ENCODE measurements around the gene KAT14.
"Not testable (repeated sequence)": the region's sequence is repeated elsewhere in the genome, so short reads cannot be mapped to it uniquely, and the experiment has no call there.

Gene KAT14

DNA sequence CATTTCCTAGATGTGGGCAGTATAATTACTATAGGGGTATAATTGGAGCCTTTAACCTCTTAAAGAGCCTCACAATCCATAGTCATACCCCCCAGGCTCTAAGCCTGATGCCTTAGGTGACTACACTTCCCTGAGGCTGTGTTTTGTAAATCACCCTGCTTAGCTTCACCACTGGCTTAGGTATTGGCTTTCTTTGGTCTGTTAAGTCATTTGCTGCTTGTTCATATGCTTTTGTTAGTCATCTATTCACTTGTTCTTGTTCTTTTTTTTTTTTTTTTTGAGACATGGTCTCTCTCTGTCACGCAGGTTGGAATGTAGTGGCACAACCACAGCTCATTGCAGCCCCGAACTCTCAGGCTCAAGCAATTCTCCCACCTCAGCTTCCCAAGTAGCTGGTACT is 26.7 kb downstream of the KAT14 start:
- no peak for DNase-seq (ENCODE audit: low read depth)

DNA sequence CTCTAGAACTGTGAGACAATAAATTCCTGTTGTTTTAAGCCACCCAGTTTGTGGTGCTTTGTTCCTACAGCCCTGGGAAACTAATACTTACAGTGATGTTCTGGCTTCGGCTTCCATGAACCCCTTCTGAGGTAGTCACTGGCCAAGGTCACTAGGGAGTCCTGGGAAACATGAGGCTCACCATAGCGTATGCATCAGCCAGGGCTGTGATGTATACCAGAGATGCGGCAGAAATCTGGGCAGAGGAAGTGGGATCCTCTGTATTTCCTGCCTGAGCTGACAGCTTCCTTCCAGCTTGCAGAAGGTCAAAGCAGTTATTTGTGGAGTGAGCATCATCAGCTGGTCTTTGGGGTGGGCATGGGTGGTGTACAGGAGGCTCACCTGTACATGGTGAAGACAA is 27.9 kb downstream of the KAT14 start:
- DNase-seq (ENCODE audit: low read depth): no peak

DNA sequence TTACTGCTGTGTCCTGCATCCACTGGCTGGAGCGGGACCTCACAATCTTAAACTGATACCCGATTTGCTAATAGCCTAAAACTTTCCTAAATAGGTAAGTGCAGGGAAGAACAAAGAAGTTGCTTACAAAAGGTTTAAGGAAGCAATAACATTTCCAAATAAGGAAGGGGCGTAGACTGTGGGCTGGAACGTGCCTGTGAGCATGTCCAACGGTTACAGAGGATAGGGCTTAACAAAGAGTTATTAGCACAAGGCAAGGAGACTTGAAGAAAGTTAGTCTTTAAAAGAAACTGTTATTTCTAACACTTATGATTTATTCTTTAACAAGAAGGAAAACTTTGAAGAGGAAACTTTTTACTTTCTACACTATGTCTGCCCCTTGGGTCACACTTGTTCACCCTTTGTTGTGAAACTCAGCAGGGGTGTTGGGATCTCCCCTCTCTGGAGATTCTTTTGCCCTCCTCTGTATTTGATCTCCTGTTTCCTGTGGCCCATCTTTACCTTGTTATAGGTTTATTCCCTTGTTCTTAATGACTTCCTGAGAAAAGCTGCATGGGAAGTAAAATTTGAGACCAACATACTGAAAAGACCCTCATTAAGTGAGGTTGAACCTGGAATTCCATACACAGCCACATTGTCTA is 28.7 kb downstream of the KAT14 start:
- no peak for DNase-seq (ENCODE audit: low read depth)

DNA sequence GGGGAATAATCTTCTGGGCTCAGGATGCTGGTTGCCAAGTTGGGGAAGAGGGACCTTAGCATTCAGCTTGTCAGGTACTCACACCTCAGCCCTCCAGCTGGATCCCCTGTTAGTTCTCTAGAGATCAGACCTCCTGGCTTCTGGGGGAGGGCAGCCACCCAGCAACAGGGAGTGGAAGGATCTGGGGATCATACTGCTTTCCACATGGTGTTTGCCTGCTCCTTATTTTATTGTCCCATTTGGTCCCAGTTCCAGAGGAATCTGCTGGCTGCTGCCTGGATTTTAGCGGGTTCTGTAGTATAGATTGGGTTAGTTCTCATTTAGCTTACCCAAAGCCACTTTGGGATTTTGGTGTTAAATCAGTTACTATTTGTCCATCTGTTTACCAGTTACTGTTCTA is 29.3 kb downstream of the KAT14 start:
- DNase-seq (ENCODE audit: low read depth): no peak

DNA sequence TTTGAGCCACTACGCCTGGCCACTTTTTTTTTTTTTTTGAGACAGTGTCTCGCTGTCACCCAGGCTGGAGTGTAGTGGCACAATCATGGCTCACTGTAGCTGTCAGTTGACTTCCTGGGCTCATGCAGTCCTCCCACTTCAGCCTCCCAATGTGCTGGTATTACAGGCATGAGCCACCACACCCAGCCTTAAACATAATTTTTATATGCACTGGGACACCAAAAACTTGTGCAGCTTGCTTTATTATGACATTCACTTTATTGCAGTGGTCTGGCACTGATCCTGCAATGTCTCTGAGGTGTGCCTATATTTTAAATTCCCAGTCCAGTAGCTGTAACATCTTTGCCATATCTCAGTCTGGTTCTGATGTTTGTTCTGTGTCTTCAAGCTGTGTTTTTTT is 34.7 kb downstream of the KAT14 start:
- no peak for DNase-seq (ENCODE audit: low read depth)

DNA sequence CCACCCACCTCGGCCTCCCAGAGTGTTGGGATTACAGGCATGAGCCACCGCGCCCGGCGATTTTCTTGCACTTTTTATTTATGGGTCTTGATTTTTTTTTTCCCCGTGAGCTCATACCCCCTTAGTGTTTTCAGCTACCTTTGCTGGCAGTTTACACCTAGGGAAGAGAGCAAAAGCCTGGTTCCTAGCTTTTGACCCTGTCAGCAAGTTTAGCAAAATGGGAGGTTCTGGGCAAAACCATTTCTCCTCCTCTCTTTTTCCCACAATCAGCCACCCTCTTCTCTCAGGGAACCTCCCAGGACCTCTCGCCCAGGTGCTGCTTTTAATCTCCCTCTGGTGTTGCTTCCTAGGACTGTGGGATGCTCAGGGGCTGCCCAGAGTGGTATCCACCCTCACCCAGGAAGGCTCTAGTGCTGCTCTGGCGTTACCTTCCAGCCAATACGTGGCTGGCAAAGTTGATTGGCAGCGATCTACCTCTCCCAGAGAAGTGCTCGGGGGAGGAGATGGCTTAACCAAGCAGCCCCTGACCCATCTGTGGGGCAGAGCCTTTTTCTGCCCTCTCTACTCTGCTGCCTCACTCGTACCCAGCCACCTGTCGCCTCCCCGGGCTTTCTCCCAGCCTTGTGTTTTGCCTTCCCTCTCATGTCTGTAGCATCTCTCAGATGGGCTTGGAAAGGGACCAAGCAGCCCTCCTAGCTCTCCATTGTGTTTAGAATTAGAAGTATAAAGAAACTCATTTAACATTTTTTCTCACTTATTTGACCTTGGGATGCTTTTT is 37.4 kb downstream of the KAT14 start:
- no peak for DNase-seq (ENCODE audit: low read depth)

DNA sequence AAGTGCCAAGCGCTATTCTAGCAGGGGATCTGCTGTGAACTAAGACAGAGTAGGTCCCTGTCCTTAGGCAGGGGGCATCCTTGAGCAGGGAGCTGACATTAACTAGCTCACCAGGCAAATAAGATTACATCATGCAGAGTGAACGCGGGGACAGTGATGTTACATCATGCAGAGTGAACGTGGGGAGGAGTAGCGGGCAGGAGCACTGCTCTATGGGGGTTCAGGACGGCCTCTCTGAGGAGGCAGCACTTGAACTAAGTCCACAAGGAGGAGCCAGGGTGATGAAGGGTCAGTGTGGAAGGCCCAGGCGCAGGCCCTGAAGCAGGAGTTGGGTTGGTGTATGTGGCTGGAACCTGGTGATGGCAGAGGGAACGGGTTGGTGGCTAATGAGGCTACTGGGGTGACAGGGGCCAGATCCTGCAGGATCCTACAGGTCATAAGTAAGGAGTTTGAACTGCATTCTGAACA is 38.7 kb downstream of the KAT14 start:
- DNase-seq (ENCODE audit: low read depth): no peak

DNA sequence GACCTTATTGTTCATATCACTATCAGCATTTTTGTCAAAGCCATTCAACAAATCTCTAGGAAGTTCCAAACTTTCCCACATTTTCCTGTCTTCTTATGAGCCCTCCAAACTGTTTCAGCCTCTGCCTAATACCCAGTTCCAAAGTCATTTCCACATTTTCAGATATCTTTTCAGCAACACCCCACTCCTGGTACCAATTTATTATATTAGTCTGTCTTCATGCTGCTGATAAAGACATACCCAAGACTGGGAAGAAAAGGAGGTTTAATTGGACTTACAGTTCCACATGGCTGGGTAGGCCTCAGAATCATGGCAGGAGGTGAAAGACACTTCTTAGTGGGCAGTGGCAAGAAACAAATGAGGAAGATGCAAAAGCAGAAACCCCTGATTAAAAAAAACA is 42.7 kb downstream of the KAT14 start:
- not testable (repeated sequence) for DNase-seq (ENCODE audit: low read depth)

DNA sequence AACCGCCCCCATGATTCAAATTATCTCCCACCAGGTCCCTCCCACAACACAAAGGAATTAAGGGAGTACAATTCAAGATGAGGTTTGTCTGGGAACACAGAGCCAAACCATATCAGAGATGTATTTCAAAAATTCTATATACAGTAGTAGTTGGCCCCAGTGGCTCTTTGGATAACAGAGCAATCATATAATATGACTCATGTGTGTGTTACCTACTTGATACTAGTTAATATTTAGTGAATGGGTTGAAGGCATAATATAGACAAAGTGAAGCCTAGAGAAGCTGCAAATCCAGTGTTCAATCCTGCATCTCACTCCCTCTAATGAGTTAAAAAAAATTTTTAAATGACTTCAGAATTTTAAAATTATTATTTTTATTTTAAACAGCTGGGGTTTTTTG is 43.2 kb downstream of the KAT14 start:
- DNase-seq (ENCODE audit: low read depth): no peak

DNA sequence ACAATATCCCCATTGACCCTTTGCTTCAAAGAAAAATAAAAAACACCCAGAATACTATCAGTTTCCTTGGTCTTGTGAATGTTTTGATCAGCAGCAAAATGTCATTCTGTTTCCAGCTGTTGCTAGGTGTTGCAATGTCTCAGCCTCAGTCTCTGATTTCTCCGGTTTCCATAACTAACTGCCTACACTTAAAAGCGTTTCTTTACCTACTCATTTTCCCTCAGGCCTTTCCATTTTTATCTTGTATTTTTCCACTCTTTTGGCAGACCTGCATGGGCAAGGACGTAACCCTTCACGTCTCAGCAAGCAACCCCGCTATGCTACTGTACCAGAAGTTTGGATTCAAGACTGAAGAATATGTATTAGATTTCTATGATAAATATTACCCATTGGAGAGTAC is 49.4 kb downstream of the KAT14 start:
- DNase-seq (ENCODE audit: low read depth): no peak

DNA sequence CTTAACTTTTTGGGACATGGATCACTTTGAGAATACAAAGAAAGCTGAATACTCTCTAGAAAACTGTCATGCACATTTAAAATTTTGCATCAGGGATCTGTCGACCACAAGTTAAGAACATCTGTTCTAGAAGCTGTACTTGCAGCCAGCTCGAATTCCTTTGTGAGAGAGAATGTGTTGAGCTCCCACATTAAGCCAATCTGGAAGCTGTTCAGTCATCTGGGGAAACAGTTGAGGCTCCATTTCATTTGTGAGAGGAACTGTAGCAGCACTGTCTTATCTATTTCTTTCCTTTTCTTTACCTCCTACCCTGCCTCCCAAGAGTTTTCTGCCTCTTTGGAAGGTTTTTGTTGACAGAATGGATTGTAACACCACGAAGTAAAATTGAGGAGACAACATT is 50.8 kb downstream of the KAT14 start:
- no peak for DNase-seq (ENCODE audit: low read depth)

DNA sequence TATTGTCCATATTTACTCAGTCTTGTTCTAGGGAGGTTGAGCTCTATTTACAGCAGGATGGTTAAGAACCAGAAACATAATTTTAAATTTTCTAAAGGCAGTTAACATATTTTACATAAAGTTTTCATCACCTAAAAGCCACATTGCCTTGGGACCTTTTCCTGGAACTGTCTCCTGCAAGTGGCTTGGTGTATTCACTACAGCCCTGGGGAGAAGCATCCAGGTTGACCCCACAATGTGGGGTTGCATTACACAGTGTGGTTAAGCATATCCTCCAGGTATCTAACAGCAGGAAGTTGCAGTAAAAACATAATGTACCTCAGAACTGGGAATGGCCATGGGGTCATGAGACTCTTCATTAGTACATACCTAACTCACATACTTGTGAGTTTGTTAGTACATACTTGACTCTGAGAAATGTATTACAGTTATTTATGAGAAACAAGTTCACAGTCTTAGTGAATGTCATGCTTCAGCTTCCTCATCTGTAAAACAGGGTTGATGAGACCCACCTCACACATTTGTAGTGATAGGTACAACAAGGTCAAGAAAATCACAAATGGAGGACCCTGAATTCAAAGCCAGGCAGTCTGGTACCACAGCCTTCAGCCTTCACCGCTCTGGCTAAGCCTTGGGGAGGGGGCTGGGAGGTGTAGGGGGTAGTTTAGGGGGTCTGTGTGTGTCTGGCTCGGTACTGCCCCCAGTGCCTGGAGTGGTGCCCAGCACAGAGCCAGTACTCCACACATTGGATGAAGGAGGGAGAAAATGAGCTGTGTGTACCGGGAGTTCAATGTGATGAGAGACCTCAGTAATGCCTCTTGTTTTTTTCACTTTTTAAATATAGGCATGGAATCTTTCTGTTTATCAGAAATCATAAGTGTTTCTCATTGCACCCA is 52.9 kb downstream of the KAT14 start:
- DNase-seq (ENCODE audit: low read depth): no peak

DNA sequence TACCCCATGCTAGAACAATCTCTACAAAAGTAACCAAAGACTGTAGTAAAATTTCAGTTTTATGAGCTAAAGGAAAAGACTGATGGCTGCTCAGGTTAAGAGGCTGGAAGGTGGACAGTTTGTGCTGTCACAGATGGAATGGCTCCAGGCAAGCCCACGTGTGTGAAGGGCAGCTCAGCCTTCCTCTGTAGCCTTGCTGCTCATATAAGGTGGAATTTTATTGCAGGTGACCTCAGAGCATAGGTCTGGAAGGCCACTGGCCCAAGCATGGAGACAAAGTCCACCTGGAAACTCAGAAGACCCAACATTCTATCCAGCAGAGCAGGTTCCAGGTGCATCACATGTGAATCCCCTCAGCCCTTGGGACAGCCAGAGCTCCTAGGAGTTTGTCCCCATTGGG is 53.6 kb downstream of the KAT14 start:
- DNase-seq (ENCODE audit: low read depth): no peak

DNA sequence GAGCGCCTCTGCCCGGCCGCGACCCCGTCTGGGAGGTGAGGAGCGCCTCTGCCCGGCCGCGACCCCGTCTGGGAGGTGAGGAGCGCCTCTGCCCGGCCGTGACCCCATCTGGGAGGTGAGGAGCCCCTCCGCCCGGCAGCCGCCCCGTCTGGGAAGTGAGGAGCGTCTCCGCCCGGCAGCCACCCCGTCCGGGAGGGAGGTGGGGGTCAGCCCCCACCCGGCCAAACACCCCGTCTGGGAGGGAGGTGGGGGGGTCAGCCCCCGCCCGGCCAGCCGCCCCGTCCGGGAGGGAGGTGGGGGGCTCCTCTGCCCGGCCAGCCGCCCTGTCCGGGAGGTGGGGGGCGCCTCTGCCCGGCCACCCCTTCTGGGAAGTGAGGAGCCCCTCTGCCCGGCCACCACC is 56.8 kb downstream of the KAT14 start:
- not testable (repeated sequence) for DNase-seq (ENCODE audit: low read depth)

DNA sequence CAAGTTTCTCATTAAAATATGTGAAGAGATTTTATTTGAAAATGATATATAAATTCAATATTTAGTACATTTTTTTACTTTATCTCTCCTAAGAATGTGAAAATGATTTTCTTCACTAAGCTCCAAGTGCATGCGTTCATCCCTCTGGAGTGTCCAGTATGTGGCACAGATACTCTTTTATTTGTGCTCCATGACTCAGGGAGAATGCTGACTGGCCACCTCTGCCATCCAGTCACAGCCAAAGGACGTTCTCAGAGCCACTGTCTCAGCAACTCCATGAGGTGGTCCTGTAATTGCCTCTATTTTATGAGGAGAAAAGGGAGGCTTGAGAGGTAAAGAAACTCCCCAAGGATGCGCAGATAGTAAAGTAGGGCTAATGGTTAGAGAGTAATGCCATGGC is 58.3 kb downstream of the KAT14 start:
- DNase-seq (ENCODE audit: low read depth): no peak

DNA sequence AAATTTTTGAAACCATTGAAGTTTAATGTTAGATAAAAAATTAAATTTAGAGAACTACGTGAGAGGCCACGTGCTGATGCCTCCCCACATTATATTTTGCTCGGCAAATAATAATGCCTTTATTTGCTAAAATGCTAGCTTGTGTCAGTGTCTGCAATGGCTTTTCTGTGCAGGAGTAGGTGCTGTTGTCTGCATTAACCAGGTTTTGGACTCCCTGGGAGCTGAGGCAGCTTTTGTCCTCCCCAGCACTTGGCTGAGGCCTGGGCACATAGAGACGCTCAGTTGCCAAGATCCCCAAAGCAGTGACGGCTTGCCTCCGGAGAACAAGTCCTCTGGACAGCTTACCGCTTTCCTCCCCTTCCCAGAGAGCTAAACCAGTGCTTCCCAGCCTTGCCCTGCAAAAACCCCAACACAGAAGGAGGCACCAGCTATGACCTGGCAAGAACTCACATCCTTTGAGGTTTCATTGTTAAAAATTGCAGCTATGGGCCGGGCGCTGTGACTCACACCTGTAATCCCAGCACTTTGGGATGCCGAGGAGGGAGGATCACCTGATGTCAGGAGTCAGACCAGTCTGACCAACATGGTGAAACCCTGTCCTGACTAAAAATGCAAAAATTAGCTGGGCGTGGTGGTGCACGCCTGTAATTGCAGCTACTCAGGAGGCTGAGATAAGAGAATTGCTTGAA is 59.9 kb downstream of the KAT14 start:
- DNase-seq (ENCODE audit: low read depth): no peak

DNA sequence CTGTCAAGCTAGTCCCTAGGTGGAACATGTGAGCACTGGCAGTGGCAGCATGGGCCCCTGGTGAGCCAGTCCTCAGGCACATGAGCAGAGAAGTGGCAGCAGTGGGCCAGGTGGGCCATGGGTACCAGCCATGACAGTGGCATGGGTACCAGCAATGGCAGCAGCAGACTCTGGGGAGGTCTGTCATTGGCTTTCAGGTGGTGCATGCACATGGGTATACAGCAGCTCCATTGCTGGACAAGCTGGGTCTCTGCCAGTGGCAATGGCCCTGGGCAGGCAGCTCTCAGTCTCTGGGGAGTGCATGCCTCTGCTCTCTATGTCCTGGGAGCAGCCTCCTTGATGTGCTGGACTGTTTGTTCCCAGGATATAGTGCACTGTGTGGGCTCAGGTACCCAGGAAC is 65.3 kb downstream of the KAT14 start:
- no peak for DNase-seq (ENCODE audit: low read depth)

DNA sequence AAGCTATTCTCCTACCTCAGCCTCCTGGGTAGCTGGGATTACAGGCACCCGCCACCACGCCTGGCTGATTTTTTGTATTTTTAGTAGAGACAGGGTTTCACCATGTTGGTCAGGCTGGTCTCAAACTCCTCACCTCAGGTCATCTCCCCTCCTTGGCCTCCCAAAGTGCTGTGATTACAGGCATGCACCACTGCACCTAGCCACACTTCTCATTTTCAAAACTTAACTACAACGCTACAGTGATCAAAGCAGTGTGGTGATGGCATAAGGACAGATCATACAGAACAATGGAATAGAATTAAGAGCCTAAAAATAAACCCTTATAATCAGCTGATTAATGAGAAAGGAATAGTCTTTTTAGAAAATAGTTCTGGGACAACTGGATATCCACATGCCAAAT is 66.0 kb downstream of the KAT14 start:
- not testable (repeated sequence) for DNase-seq (ENCODE audit: low read depth)

DNA sequence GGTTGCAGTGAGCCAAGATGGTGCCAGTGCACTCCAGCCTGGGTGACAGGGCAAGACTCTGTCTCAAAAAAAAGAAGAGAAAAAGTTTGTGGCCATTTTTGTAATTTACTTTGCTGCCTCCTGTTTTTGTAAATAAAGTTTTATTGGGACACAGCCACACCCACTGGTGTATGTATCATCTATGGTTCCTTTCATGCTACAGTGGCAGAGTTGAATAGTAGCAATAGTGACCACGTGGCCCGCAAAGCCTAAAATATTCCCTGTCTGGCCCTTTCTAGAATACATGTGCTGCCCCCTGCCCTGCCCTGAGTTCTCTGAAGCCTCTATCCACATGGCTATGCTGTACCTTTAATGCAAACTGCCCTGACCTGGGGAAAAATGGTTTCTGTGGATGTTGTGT is 75.3 kb downstream of the KAT14 start:
- no peak for DNase-seq (ENCODE audit: low read depth)

DNA sequence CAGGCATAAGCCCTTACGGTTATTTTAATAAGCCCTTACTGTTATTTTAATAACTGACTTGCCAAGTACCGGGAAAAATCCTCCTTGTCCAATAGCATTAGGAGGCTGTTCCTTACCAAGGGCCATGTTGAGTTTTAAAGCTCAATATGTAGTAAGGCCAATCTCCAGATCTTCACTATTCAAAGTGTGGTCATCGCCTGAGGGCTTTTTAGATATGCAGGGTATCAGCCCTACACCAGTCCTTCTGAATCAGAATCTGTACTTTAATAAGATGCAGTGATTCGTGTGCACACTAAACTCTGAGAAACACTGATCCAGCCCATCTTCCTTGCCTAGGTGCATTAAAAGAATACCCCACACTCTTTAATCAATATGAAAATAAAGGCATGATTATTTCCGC is 77.9 kb downstream of the KAT14 start:
- DNase-seq (ENCODE audit: low read depth): no peak

DNA sequence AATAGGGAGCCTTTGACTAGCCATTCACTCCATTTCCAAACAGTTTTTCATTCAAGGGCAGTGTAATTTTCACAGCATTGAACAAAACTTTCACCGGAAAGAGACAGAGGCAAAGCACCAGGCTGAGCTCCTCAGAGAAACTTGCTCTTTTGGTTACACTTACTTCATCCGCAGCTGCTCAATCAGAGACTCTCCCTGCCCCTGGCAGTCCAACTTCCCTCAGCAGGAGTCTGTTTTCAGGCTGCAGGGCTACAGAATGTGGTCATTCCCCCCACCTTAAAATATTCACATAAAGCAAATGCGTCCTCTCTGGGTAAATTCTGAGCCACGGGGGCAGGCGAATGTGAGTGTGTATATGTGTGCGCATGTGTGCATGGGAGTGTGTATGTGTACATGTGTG is 80.6 kb downstream of the KAT14 start:
- no peak for DNase-seq (ENCODE audit: low read depth)

DNA sequence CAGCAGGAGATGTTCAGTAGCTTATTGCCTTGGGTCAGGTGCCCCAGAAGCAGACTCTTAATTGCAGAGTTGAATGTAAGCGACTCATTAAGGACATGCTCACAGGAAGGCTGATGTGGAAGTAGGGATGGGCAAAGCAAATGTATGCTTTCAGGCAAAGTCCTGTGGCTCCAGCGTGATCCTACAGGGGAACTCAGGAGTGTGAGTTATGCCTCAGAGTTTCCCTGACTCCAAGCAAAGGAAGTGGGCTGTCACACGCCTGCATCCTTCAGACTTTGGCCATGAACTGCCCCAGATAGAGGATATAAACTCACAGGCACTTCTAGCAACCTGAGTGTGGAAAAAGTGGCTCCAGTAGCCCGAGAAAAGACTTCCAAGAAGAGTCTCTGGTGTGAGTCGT is 85.7 kb downstream of the KAT14 start:
- DNase-seq (ENCODE audit: low read depth): no peak

Data from activated gamma-delta T cell treated with anti-CD3 and anti-CD28 coated beads, Interleukin-2, amount 50 U/mL, for 16 hours (primary cell).